Sigmoid colon (tissue), 3 donors: ENCODE results near the gene FCAMR.

Experiments used
- CTCF ChIP-seq, 4 experiments: fragments of 450-650 bp in 3 of 4; fragments of 200-600 bp in 1 of 4; IDR thresholded peaks; one replicate each; pipeline ENCODE4 v1.5.1; 2016 to 2019; ENCODE audit warnings: antibody characterized with exemption in 4 of 4, mild to moderate bottlenecking in 3 of 4, moderate library complexity in 2 of 4
- POLR2A ChIP-seq, 2 donors: fragments of 450-650 bp; IDR thresholded peaks; one replicate each; pipeline ENCODE4 v1.6.1; 2016; ENCODE audit warnings: antibody characterized with exemption in 2 of 2, mild to moderate bottlenecking in 2 of 2, moderate library complexity in 2 of 2

GRCh38 chr1:206971029-206971655, 882 bp upstream of the FCAMR start:
- no peak for TF ChIP-seq CTCF (IDR thresholded peaks at IDR 0.05)
- no peak for TF ChIP-seq POLR2A (IDR thresholded peaks at IDR 0.05)
